ENCODE results near the gene ACAD9. TPM values are rescaled to one million over a fixed set of nuclear protein-coding genes. Genes with fewer than 3 reads are reported as not detected.

ACAD9 gene
- total and polyA plus RNA-seq, 2 of the 13 experiments (the other 11 are each of a cell fraction or from before 2014, with no cell fraction given) = 15.3 to 38.2 TPM

DNA sequence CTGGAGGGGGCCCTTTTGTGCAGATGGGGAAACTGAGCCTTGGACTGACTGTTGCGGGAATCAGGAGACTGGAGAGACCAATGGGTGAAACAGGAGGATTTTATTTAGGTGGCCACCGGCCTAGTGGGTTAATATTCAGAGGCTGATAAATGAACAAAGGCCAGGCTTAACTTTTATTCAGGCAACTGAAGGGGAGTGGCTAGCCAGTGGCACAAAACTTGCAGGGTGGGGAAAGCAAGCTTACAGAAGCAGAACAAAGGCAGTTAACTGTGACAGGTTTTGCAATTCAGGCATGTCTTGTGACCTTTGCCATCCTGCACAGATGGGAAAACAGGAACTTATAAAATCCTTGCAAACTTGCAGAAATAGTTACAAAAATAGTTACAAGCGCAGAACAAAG lies 24.9 kb upstream of the ACAD9 start:
- H3K4me3 ChIP-seq (replicated peaks in 1 of 3; ENCODE audit: insufficient read depth in 1 of 3, low read depth in 2 of 3, low read length in 3 of 3) = no peak overlapping the region
- no TSS peak for BruUV-seq (replicated peaks)
- H3K27me3 ChIP-seq (ENCODE audit: control insufficient read depth in 1 of 2, insufficient read depth in 2 of 2, low read length in 2 of 2) = no peaks in the 10 kb centered on the region
- no peak overlapping the region for H2AFZ ChIP-seq (ENCODE audit: low read length)
- FAIRE-seq = no peak
- no peak for ATAC-seq
- no peak overlapping the region for H3K27ac ChIP-seq (ENCODE audit: extremely low read length, insufficient read depth, low read length)
- H3K36me3 ChIP-seq (replicated peaks in 1 of 2; ENCODE audit: control insufficient read depth in 1 of 2, insufficient read depth in 2 of 2, low read length in 2 of 2) = no peaks in the 10 kb centered on the region
- in situ Hi-C loops (cut with HindIII; ENCODE audit: extremely low pct_ligation_motif_present, low pct_unique_long_range_greater_than_20kb) = no loop called here
- H3K9me3 ChIP-seq (ENCODE audit: low read length) = peaks cover 43% of the 10 kb centered on the region
- no peak overlapping the region for H3K4me2 ChIP-seq (ENCODE audit: low read depth, low read length)
- H4K20me1 ChIP-seq (ENCODE audit: insufficient read depth, low read length) = no peaks in the 10 kb centered on the region
- no peak overlapping the region for H3K9ac ChIP-seq (ENCODE audit: insufficient read depth, low read depth, low read length)
- 0% methylated on average over 3 of the region's 3 CpGs for WGBS (ENCODE audit: low lambda C conversion rate)
- ChIA-PET CTCF (ENCODE audit: low intra/inter-chr PET ratio, low total read pairs) (no interaction called here), POLR2A (no interaction called here)
- intact Hi-C loops (cut with micrococcal nuclease; ENCODE audit: unreplicated experiment) = no loop called here
- no peaks in the 10 kb centered on the region for H3K79me2 ChIP-seq (ENCODE audit: insufficient read depth, low read length)
- TF ChIP-seq SAP130 (CRISPR knock-in tag; IDR thresholded peaks at IDR 0.05; ENCODE audit: low read depth) = no peak
- TF ChIP-seq ZNF468 (CRISPR knock-in tag; IDR thresholded peaks at IDR 0.05) = no peak
- no peak for TF ChIP-seq ZNF30 (CRISPR knock-in tag; IDR thresholded peaks at IDR 0.05)
- no peak for TF ChIP-seq ZNF782 (CRISPR knock-in tag; IDR thresholded peaks at IDR 0.05; ENCODE audit: borderline replicate concordance)
- no peak for TF ChIP-seq PLRG1 (conservative IDR thresholded peaks at IDR 0.05)
- TF ChIP-seq, protein P1, sequence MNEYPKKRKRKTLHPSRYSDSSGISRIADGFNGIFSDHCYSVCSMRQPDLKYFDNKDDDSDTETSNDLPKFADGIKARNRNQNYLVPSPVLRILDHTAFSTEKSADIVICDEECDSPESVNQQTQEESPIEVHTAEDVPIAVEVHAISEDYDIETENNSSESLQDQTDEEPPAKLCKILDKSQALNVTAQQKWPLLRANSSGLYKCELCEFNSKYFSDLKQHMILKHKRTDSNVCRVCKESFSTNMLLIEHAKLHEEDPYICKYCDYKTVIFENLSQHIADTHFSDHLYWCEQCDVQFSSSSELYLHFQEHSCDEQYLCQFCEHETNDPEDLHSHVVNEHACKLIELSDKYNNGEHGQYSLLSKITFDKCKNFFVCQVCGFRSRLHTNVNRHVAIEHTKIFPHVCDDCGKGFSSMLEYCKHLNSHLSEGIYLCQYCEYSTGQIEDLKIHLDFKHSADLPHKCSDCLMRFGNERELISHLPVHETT (CRISPR knock-in tag; conservative IDR thresholded peaks at IDR 0.05) = no peak
- TF ChIP-seq, protein P2, sequence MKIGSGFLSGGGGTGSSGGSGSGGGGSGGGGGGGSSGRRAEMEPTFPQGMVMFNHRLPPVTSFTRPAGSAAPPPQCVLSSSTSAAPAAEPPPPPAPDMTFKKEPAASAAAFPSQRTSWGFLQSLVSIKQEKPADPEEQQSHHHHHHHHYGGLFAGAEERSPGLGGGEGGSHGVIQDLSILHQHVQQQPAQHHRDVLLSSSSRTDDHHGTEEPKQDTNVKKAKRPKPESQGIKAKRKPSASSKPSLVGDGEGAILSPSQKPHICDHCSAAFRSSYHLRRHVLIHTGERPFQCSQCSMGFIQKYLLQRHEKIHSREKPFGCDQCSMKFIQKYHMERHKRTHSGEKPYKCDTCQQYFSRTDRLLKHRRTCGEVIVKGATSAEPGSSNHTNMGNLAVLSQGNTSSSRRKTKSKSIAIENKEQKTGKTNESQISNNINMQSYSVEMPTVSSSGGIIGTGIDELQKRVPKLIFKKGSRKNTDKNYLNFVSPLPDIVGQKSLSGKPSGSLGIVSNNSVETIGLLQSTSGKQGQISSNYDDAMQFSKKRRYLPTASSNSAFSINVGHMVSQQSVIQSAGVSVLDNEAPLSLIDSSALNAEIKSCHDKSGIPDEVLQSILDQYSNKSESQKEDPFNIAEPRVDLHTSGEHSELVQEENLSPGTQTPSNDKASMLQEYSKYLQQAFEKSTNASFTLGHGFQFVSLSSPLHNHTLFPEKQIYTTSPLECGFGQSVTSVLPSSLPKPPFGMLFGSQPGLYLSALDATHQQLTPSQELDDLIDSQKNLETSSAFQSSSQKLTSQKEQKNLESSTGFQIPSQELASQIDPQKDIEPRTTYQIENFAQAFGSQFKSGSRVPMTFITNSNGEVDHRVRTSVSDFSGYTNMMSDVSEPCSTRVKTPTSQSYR (CRISPR knock-in tag; IDR thresholded peaks at IDR 0.05; ENCODE audit: borderline replicate concordance) = no peak
- TF ChIP-seq, protein P3, sequence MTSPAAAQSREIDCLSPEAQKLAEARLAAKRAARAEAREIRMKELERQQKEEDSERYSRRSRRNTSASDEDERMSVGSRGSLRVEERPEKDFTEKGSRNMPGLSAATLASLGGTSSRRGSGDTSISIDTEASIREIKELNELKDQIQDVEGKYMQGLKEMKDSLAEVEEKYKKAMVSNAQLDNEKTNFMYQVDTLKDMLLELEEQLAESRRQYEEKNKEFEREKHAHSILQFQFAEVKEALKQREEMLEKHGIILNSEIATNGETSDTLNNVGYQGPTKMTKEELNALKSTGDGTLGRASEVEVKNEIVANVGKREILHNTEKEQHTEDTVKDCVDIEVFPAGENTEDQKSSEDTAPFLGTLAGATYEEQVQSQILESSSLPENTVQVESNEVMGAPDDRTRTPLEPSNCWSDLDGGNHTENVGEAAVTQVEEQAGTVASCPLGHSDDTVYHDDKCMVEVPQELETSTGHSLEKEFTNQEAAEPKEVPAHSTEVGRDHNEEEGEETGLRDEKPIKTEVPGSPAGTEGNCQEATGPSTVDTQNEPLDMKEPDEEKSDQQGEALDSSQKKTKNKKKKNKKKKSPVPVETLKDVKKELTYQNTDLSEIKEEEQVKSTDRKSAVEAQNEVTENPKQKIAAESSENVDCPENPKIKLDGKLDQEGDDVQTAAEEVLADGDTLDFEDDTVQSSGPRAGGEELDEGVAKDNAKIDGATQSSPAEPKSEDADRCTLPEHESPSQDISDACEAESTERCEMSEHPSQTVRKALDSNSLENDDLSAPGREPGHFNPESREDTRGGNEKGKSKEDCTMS (CRISPR knock-in tag; conservative IDR thresholded peaks at IDR 0.05) = no peak
- TF ChIP-seq CCAR2 (optimal IDR thresholded peaks at IDR 0.05; ENCODE audit: low read depth, low read length) = no peak
- no peak for TF ChIP-seq ZNF850 (CRISPR knock-in tag; conservative IDR thresholded peaks at IDR 0.05)
- TF ChIP-seq, protein P4, sequence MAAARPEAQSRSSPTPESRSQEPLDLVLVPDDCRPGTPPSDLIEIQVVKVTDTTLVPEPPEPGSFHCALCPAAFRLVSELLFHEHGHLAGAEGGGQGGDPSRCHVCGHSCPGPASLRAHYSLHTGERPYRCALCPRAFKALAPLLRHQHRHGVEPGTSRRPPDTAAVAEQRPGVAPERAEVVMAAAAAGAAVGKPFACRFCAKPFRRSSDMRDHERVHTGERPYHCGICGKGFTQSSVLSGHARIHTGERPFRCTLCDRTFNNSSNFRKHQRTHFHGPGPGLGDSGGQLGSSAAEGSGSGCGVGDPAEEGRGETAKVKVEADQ (CRISPR knock-in tag; IDR thresholded peaks at IDR 0.05; ENCODE audit: borderline replicate concordance) = no peak
- TF ChIP-seq DMAP1 (CRISPR knock-in tag; IDR thresholded peaks at IDR 0.05) = no peak
- no peak for TF ChIP-seq ZSCAN25 (CRISPR knock-in tag; IDR thresholded peaks at IDR 0.05)
- TF ChIP-seq CHCHD3 (CRISPR knock-in tag; IDR thresholded peaks at IDR 0.05) = no peak
- TF ChIP-seq HOXA7 (CRISPR knock-in tag; IDR thresholded peaks at IDR 0.05) = no peak
- no peak for TF ChIP-seq SALL1 (CRISPR knock-in tag; IDR thresholded peaks at IDR 0.05)
- no peak for TF ChIP-seq SCMH1 (CRISPR knock-in tag; IDR thresholded peaks at IDR 0.05; ENCODE audit: borderline replicate concordance)
- H3K4me1 ChIP-seq (ENCODE audit: insufficient read depth, low read length) = peaks cover 13% of the 10 kb centered on the region
- no peak for DNase-seq (ENCODE audit: low spot score)

All from HepG2 (cell line).